Endothelial cell of umbilical vein (primary cell): ENCODE results near the gene CEACAM4. TPM values are rescaled to one million over a fixed set of nuclear protein-coding genes. Genes with fewer than 3 reads are reported as not detected.

Experiments
- BruUV-seq: library from RNA; stranded (reverse); fragments of 400-500 nt; replicated peaks from 2 replicates; lab custom pipeline; 2021; lab: Mats Ljungman, UMichigan
- CTCF ChIA-PET: fragments of 300-600, 350-600 bp; sonication (Branson Sonifier 250); formaldehyde crosslinking; loops from one replicate; lab custom pipeline; 2021; ENCODE audit warnings: antibody characterized with exemption, inconsistent platforms; lab: Charles Lee
- POLR2A ChIA-PET: fragments of 300-600, 350-600 bp; sonication (Branson Sonifier 250); formaldehyde crosslinking; loops from one replicate; lab custom pipeline; 2021; ENCODE audit warnings: antibody characterized with exemption, inconsistent platforms; lab: Charles Lee
- DNase-seq: peaks from one replicate; pipeline ENCODE4 v3.0.0-alpha.2; 2011; ENCODE audit warnings: low read depth, low spot score
- FAIRE-seq: peaks from 2 replicates; lab custom pipeline; 2011; peaks lifted over from hg19 to GRCh38; lab: Jason Lieb, UNC
- H2AFZ ChIP-seq: 2 replicates; pipeline ENCODE4 v1.6.0; 2012; ENCODE audit warnings: low read depth, low read length, control low read depth, inconsistent platforms
- H3K27ac ChIP-seq: 2 replicates; pipeline ENCODE4 v1.5.1; 2011; ENCODE audit warnings: low read depth, mild to moderate bottlenecking, control low read depth, low read length, moderate library complexity; ENCODE audit not compliant: insufficient read depth
- H3K27me3 ChIP-seq, 2 experiments: 2 replicates each; pipeline versions ENCODE4 v1.6.0 to v1.6.1; 2011; ENCODE audit warnings: low read length in 2 of 2, mixed read lengths in 1 of 2; ENCODE audit not compliant: control insufficient read depth in 2 of 2, insufficient read depth in 2 of 2
- H3K36me3 ChIP-seq, 2 experiments: 2 replicates in 1 of 2; 3 replicates in 1 of 2; pipeline ENCODE4 v1.5.1; 2011; ENCODE audit warnings: low read length in 2 of 2, mild to moderate bottlenecking in 1 of 2, moderate library complexity in 1 of 2; ENCODE audit not compliant: control insufficient read depth in 2 of 2, insufficient read depth in 2 of 2; ENCODE audit errors: extremely low read depth in 1 of 2
- H3K4me1 ChIP-seq: 3 replicates; pipeline ENCODE4 v1.5.1; 2011; ENCODE audit warnings: mild to moderate bottlenecking, low read length; ENCODE audit not compliant: control insufficient read depth, insufficient read depth; ENCODE audit errors: extremely low read depth
- H3K4me2 ChIP-seq: 2 replicates; pipeline ENCODE4 v1.6.1; 2011; ENCODE audit warnings: low read length, control low read depth, mixed read lengths; ENCODE audit not compliant: insufficient read depth
- H3K4me3 ChIP-seq, 3 experiments: fragments of 200-600 bp in 1 of 3; sonication (generic), shearing (Covaris generic) in 1 of 3; replicated peaks in 1 of 3; 2 replicates each; pipeline ENCODE4 v1.5.1; 2011 to 2016; ENCODE audit warnings: control low read depth in 3 of 3, low read length in 3 of 3, mild to moderate bottlenecking in 2 of 3, inconsistent platforms in 1 of 3, low read depth in 1 of 3, moderate library complexity in 1 of 3; ENCODE audit not compliant: insufficient read depth in 1 of 3
- H3K79me2 ChIP-seq: 2 replicates; pipeline ENCODE4 v1.6.0; 2012; ENCODE audit warnings: low read length, inconsistent platforms; ENCODE audit not compliant: control insufficient read depth, insufficient read depth
- H3K9ac ChIP-seq: replicated peaks from 2 replicates; pipeline ENCODE3; 2011; ENCODE audit warnings: low read length, control low read depth; ENCODE audit not compliant: insufficient read depth; ENCODE audit errors: extremely low read depth
- H3K9me1 ChIP-seq: replicated peaks from 3 replicates; pipeline ENCODE4 v1.6.0; 2011; ENCODE audit warnings: mild to moderate bottlenecking, low read length; ENCODE audit not compliant: control insufficient read depth, insufficient read depth; ENCODE audit errors: extremely low read depth
- H3K9me3 ChIP-seq: replicated peaks from 2 replicates; pipeline ENCODE4 v1.5.1; 2012; ENCODE audit warnings: low read length, inconsistent platforms; ENCODE audit not compliant: control insufficient read depth, insufficient read depth
- H4K20me1 ChIP-seq: replicated peaks from 2 replicates; pipeline ENCODE3; 2011; ENCODE audit warnings: mild to moderate bottlenecking, low read length; ENCODE audit not compliant: control insufficient read depth, insufficient read depth; ENCODE audit errors: extremely low read depth
- EZH2 ChIP-seq: IDR thresholded peaks from 2 replicates; pipeline ENCODE4 v1.6.1; 2012; ENCODE audit warnings: borderline replicate concordance, low read depth, mild to moderate bottlenecking, moderate library complexity, low read length, inconsistent platforms; ENCODE audit not compliant: severe bottlenecking
- FOS ChIP-seq: IDR thresholded peaks from 2 replicates; pipeline ENCODE4 v1.6.1; 2011; ENCODE audit warnings: mild to moderate bottlenecking, low read length, moderate library complexity, borderline replicate concordance; ENCODE audit not compliant: insufficient read depth
- GATA2 ChIP-seq: IDR thresholded peaks from 2 replicates; pipeline ENCODE4 v1.7.0; 2011; ENCODE audit warnings: low read depth, mild to moderate bottlenecking, moderate library complexity, mixed read lengths, low read length; ENCODE audit not compliant: insufficient read length, insufficient read depth
- JUN ChIP-seq: IDR thresholded peaks from 2 replicates; pipeline ENCODE4 v1.6.1; 2011; ENCODE audit warnings: borderline replicate concordance, low read depth; ENCODE audit not compliant: insufficient read length, insufficient read depth
- MAX ChIP-seq: IDR thresholded peaks from 2 replicates; pipeline ENCODE4 v1.6.1; 2011; ENCODE audit not compliant: insufficient read depth, insufficient read length
- MYC ChIP-seq: IDR thresholded peaks from one replicate; pipeline ENCODE4 v1.6.1; 2011; ENCODE audit warnings: mild to moderate bottlenecking, low read depth, low read length
- POLR2A ChIP-seq: IDR thresholded peaks from 2 replicates; pipeline ENCODE4 v1.6.1; 2012; ENCODE audit warnings: low read depth, mild to moderate bottlenecking, control low read depth, low read length
- POLR2AphosphoS5 ChIP-seq: IDR thresholded peaks from 2 replicates; pipeline ENCODE4 v1.6.1; 2012; ENCODE audit warnings: low read depth, mild to moderate bottlenecking, control low read depth, low read length, moderate library complexity; ENCODE audit not compliant: insufficient read depth
- dilution Hi-C: fragments of 300-500 bp; cut with MboI; formaldehyde crosslinking; loops from one replicate; pipeline ENCODE4 v1.15.0; 2019; ENCODE audit warnings: low sequenced_read_pairs; ENCODE audit not compliant: extremely low pct_ligation_motif_present
- intact Hi-C: fragments of 100-400 bp; cut with micrococcal nuclease; formaldehyde crosslinking; loops from one replicate; pipeline ENCODE4 v1.10.0; 2022
- polyA plus RNA-seq, 4 experiments: library from polyadenylated mRNA; depleted of rRNA in 3 of 4; stranded (reverse) in 3 of 4; unstranded in 1 of 4; fragments of >200 nt; gene quantifications; 2 replicates each; pipeline versions ENCODE4 v1.2.1 to v1.2.3, GENCODE V29; 2011 to 2012; ENCODE audit warnings: missing spikeins in 1 of 4
- total RNA-seq: library from RNA; stranded (reverse); gene quantifications from 2 replicates; pipeline ENCODE4 v1.2.3, GENCODE V29; 2021
- TF ChIP-seq, protein P1 (sequence below), 2 donors: IDR thresholded peaks; 1 replicate in 1 of 2; 2 replicates in 1 of 2; pipeline ENCODE4 v1.5.1; 2011; ENCODE audit warnings: low read length in 2 of 2, mild to moderate bottlenecking in 2 of 2, moderate library complexity in 2 of 2, control low read depth in 1 of 2, inconsistent platforms in 1 of 2, low read depth in 1 of 2; ENCODE audit not compliant: insufficient read depth in 1 of 2; ENCODE audit errors: extremely low read depth in 1 of 2

CEACAM4 gene
- total and polyA plus RNA-seq, 2 donors (not counting 3 experiments of a cell fraction or from before 2014, with no cell fraction given) = not detected

- no peaks in the 10 kb centered on the region for H4K20me1 ChIP-seq
- dilution Hi-C loops = no loop called here
- no peaks in the 10 kb centered on the region for H3K4me1 ChIP-seq
- no peak overlapping the region for H3K4me2 ChIP-seq
- no peaks in the 10 kb centered on the region for H3K27me3 ChIP-seq
- no TSS peak for BruUV-seq
- intact Hi-C loops = no loop called here
- H3K9me1 ChIP-seq = no peaks in the 10 kb centered on the region
- H3K4me3 ChIP-seq = no peak overlapping the region
- no peak overlapping the region for H2AFZ ChIP-seq
- no peaks in the 10 kb centered on the region for H3K79me2 ChIP-seq
- H3K9ac ChIP-seq = no peak overlapping the region
- DNase-seq (no peak), FAIRE-seq (no peak)
- no peak for TF ChIP-seq POLR2A
- TF ChIP-seq, protein P1, sequence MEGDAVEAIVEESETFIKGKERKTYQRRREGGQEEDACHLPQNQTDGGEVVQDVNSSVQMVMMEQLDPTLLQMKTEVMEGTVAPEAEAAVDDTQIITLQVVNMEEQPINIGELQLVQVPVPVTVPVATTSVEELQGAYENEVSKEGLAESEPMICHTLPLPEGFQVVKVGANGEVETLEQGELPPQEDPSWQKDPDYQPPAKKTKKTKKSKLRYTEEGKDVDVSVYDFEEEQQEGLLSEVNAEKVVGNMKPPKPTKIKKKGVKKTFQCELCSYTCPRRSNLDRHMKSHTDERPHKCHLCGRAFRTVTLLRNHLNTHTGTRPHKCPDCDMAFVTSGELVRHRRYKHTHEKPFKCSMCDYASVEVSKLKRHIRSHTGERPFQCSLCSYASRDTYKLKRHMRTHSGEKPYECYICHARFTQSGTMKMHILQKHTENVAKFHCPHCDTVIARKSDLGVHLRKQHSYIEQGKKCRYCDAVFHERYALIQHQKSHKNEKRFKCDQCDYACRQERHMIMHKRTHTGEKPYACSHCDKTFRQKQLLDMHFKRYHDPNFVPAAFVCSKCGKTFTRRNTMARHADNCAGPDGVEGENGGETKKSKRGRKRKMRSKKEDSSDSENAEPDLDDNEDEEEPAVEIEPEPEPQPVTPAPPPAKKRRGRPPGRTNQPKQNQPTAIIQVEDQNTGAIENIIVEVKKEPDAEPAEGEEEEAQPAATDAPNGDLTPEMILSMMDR (IDR thresholded peaks at IDR 0.05; ENCODE audit: extremely low read depth in 1 of 2, insufficient read depth in 1 of 2, low read depth in 1 of 2, low read length in 2 of 2) = no peak
- no peak for TF ChIP-seq POLR2AphosphoS5
- no peak for TF ChIP-seq MYC
- TF ChIP-seq GATA2 = no peak
- TF ChIP-seq FOS = no peak
- no peak for TF ChIP-seq MAX
- TF ChIP-seq EZH2 = no peak
- no peak for TF ChIP-seq JUN
- CTCF ChIA-PET = interaction anchor here (1.5 kb wide), 1 partner anchor 88 kb away, joined by 3 read pairs; no protein-coding TSS in a partner anchor
- H3K27ac ChIP-seq = no peak overlapping the region
- H3K36me3 ChIP-seq = no peaks in the 10 kb centered on the region
- no peaks in the 10 kb centered on the region for H3K9me3 ChIP-seq
- POLR2A ChIA-PET = no interaction called here
Observed at GRCh38 chr19:41619018-41619556, 7.8 kb downstream of the CEACAM4 start.
